ENCODE measurements around the gene TUNAR.

DNA sequence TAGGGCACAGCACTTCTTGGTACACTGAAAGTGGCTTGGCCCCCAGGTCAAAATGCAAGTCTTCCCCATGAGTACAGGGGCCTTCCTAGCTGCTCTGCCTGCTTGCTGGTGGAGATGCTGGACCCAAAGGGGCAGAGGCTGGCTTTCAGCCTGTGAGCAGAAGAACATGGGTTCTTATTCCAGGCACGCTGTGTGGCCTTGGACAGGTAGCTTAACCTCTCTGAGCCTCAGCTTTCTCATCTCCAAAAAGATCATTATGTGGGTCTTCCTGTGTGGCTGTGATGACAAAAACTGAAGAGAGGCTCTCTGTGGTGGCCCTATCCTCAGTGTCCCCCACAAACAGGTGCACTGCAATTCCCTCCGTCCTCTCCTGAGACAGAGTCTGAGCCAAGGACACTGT is 45.6 kb upstream of the TUNAR start:
- TF ChIP-seq EZH2 (IDR thresholded peaks at IDR 0.05; ENCODE audit: low read depth, unreplicated experiment), result no peak
- TF ChIP-seq, protein P1, sequence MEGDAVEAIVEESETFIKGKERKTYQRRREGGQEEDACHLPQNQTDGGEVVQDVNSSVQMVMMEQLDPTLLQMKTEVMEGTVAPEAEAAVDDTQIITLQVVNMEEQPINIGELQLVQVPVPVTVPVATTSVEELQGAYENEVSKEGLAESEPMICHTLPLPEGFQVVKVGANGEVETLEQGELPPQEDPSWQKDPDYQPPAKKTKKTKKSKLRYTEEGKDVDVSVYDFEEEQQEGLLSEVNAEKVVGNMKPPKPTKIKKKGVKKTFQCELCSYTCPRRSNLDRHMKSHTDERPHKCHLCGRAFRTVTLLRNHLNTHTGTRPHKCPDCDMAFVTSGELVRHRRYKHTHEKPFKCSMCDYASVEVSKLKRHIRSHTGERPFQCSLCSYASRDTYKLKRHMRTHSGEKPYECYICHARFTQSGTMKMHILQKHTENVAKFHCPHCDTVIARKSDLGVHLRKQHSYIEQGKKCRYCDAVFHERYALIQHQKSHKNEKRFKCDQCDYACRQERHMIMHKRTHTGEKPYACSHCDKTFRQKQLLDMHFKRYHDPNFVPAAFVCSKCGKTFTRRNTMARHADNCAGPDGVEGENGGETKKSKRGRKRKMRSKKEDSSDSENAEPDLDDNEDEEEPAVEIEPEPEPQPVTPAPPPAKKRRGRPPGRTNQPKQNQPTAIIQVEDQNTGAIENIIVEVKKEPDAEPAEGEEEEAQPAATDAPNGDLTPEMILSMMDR (conservative IDR thresholded peaks at IDR 0.05; ENCODE audit: low read depth in 2 of 2), result no peak
- no peak for TF ChIP-seq EZH2phosphoT487 (IDR thresholded peaks at IDR 0.05; ENCODE audit: unreplicated experiment)
- no peak for TF ChIP-seq POLR2AphosphoS5 (IDR thresholded peaks at IDR 0.05; ENCODE audit: low read depth)
- TF ChIP-seq, protein P2, sequence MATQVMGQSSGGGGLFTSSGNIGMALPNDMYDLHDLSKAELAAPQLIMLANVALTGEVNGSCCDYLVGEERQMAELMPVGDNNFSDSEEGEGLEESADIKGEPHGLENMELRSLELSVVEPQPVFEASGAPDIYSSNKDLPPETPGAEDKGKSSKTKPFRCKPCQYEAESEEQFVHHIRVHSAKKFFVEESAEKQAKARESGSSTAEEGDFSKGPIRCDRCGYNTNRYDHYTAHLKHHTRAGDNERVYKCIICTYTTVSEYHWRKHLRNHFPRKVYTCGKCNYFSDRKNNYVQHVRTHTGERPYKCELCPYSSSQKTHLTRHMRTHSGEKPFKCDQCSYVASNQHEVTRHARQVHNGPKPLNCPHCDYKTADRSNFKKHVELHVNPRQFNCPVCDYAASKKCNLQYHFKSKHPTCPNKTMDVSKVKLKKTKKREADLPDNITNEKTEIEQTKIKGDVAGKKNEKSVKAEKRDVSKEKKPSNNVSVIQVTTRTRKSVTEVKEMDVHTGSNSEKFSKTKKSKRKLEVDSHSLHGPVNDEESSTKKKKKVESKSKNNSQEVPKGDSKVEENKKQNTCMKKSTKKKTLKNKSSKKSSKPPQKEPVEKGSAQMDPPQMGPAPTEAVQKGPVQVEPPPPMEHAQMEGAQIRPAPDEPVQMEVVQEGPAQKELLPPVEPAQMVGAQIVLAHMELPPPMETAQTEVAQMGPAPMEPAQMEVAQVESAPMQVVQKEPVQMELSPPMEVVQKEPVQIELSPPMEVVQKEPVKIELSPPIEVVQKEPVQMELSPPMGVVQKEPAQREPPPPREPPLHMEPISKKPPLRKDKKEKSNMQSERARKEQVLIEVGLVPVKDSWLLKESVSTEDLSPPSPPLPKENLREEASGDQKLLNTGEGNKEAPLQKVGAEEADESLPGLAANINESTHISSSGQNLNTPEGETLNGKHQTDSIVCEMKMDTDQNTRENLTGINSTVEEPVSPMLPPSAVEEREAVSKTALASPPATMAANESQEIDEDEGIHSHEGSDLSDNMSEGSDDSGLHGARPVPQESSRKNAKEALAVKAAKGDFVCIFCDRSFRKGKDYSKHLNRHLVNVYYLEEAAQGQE (IDR thresholded peaks at IDR 0.05; ENCODE audit: unreplicated experiment), result no peak
- no peak for TF ChIP-seq CREB1 (CRISPR knock-in tag; IDR thresholded peaks at IDR 0.05; ENCODE audit: low read depth)
